ENCODE results near the gene AMN.

Gene AMN

GRCh38 chr14:102947321-102948103 lies 25.0 kb downstream of the AMN start:
- no peak for DNase-seq

DNA sequence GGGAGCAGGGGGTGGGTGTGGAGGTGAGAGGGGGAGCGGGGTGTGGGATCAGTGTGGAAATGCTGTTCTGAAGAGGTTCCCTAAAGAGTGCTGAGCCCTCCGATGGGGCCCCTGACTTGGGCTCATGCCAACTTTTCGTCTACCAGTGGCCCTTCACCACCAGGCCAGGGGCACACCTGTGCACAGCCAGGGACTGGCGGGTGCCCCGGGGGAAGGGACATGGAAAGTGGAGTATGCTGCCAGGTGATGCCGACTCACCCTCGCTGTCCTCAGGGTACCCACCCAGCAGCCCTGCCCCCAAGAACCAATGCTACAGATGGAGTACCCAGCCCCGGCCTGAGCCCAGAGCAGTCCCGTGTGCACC lies 26.2 kb downstream of the AMN start:
- no peak for DNase-seq

- no peak for DNase-seq
These were observed 26.8 kb downstream of the AMN start for GRCh38 chr14:102949062-102949800.

GRCh38 chr14:102949801-102950451 lies 27.5 kb downstream of the AMN start:
- no peak for DNase-seq

- no peak for DNase-seq
These were observed 28.6 kb downstream of the AMN start for GRCh38 chr14:102951034-102951433.

DNA sequence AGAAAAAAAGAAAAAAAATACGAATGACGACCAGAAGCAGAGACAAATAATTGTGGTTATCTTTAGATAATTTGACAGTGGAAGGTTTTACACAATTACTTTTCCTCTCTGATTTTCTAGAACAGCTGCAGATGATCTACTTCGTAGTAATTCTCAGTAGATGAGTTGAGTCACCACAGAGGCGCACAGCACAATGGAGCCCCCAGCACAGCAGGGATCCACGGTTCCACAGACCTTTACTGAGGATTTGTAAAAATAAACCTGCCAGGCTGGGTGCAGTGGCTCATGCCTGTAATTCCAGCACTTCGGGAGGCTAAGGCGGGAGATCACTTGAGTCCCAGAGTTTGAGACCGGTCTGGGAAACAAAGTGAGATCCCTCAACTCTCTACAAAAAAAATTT lies 29.3 kb downstream of the AMN start:
- DNase-seq, result no peak

DNA sequence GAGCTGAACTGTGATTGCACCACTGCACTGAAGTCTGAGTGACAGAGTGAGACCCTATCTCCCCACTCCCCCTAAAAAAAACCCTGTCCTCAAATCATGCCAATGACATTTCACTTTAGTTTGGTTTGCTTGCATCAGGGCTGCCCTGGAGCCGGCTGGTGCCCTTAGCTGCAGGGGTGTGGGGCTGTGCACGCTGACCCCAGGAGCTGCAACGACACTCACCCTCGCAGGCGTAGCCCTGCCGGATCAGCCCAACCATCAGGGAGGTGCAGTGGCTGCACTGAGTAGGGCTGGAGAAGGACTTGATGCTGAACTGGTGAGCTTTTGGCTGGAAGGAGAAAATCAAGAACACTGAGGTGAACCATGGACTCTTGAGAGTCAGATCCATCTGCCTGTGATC lies 29.8 kb downstream of the AMN start:
- DNase-seq, result no peak

GRCh38 chr14:102953100-102953499 lies 30.6 kb downstream of the AMN start:
- no peak for DNase-seq

- DNase-seq, result no peak
These were observed 31.8 kb downstream of the AMN start for GRCh38 chr14:102954081-102954789.

DNA sequence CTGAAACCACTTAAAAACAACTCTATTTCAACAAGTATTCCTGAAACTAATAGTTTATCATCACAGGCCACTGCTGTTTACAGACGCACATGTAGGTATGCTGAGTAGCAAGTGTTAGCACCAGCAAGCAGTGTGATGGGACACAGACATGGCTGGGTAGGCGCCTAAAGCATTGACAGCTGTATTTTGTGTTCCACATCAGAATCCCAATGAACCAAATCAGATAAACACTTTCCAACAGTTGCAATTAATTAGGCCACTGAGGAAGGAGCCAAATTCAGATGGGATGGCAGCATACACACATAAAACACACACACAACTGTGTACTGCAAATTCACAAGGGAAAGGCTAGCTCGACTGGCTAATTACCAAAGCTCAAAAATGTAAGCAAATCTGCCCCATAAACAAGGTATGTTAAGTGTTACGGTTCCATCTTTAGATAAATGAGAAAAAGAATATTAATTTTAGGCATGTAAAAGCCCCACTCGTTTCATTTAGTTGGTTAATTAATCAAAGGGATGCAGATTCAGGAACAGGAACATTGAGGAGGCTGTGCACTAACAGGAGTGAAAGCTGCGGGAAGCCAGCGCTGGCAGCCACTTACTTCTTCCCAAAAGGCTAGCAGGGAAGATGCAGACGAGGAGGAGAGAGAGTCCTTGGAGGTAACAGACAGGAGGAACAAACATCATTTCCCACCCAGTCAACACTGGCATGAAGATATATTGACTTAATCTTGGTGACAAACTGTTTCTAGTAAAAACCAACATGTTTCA lies 33.4 kb downstream of the AMN start:
- no peak for DNase-seq

GRCh38 chr14:102957222-102957621 lies 34.8 kb downstream of the AMN start:
- DNase-seq, result no peak

DNA sequence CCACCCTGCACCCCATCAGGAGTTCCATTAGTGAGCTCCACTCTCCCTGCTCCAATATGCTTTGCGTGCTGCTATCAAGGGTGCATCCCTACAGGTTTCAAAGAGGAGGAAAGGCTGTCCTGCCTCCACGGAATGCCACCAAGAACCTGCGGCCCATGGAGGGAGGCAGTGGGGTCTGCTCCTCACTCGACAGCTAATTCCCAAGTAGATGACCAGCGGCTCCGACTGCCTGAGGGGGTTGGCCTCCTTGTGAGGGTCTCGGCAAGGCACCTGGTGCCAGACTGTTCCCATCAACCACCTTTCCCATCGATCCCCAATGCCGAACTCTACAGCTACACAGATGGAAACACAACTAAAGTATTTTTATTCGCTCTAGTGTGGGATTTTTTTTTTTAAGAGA lies 36.0 kb downstream of the AMN start:
- DNase-seq, result no peak

GRCh38 chr14:102962111-102962627 lies 39.7 kb downstream of the AMN start:
- no peak for DNase-seq

GRCh38 chr14:102964152-102964730 lies 41.8 kb downstream of the AMN start:
- DNase-seq, result no peak

DNA sequence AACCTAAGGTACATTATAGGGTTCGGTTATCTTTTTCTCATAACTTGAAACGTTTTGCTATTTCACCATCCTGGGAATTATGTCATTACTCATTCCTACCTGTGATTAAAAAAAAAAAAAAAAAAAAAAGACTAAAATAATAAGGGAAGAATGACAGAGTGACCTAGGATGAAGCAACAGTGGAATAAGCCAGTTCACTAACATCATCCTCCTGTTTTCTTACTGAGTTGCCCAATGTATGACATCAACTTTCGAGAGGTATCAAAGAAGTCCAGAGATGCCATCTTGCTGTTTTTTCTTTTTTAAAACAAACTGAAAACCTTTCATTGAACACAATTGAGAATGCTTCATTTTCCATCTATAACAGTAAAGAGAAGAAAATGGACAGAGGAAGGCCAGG lies 42.8 kb downstream of the AMN start:
- DNase-seq, result no peak

DNA sequence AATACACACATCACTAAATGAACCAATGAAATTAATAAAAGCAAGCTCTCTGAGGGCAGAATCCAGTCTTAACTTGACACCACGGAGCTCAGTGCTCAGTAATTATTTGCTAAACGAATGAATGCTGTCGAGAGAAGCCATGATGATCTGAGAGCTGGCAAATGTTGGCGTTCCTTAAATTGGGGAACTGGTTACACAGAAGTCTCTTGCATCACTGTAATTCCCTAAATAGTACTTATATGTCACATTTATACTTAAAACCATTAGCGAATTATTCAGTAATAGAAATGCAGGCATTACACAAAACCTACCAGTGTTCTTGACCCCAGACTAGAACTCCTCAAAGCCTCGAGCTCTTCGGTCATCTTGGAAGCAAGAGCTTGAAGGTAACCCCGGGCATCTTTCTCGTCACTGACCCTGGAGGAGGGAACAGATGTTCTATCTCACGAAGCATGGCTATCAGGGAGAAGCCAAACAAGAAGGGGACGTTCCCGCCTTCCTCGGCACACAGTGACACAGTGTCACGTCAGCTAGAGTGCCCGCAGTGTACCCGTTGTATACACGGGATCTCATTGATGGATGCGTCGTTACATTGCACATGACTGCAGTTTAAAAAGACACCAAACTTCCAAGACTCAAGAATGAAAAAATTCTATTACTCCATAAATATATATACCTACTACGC lies 43.6 kb downstream of the AMN start:
- no peak for DNase-seq

DNA sequence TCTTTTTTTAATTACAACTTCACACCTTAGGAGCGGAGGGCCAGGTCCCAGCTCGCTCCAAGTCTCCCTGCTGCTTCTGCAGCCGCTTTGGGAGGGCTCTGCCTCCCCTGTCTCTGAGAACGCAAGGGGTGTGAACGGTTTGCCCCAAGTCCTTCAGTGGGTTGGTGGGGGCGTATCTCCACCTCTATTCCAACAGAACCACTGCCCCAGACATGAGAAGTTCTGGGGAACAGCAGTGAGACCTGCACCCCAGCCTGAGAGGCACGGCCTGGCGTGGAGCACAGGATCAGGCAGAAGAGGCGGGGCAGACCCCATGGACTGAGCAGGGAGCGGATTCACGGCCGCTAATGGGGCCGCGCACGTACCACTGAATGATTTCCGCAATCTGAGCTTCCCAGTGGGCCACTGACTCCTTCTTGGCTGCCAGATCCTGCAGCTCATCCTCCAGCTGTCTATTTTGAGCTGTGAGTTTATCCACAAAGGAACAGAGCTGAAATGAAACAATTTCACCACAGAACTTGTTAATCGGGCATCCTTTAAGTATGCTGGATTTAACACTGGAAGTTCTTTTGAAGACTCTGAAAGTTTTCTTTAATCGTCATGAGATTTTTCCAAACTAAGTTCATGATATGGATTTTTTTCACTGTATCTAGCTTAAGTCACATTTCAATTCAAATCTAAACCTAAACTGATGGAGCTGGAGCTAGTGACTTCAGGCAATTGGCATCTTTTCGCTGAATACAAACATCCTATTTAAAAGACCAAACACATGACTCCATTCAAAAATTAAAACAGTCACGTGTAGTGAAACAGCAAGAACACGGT lies 44.4 kb downstream of the AMN start:
- no peak for DNase-seq

DNA sequence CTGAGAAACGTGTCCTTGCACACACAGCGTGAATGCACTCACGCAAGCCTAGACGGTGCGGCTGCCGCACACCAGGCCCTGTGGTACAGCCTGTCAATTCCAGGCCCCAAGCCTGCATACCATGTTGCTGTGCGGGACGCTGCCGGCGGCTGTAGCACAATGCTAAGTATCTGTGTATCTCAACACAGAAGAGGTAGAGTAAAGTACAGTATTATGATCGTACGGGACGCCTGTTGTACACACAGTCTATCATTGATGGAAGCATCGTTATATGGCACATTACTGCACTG lies 45.0 kb downstream of the AMN start:
- DNase-seq, result no peak

DNA sequence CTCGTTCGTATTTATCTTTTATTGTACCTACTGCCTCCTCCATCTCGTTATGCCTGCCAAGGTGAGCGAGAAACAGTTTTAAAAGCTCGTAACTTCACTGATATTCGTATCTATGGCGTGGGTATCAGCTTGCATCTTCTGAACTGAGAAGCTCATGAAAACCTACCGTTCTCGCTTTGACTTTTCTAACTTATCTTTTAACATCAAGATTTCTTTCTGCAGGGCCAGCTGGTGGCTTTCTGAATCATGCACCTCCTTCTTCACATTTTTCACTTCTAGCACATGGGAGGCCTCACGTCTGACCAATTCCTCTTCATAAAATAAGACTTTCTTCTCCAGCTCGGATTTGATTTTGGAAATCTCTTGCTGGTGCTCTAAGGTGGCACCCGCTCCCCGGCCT lies 45.8 kb downstream of the AMN start:
- no peak for DNase-seq

DNA sequence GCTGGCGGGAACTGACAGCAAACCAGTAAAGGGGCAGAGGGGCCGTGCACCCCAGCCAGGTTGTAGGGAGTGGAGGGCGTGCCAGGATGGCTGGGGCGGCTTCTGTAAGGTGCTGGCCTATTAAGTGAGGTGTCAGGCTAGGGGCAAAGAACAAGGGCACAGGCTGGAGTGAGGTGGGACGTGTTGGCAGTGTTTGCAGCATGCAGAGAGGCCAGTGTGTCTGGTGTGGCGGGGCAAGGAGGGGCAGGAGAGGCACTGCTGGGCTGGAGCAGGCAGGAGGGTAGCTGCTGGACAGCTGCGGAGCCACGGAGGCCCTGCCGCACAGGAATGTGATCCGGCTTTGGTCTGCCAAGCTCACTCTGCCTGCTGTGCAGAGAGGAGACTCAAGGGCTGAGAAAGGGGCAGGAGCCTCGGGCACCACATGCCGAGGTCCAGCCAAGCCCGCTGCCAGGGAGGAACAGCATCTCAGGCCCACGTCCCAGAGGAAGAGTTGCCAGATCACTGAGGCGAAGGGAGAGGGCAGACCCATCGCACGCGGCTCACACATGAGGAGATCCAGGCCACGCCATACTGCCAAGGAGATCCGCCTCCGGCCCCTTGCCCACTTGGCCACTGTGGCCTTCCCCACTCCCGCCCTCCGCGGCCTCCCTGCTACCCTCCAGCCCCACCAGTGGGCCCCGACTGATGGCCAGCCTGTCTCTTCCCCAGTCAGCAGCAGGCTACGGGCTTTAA lies 46.8 kb downstream of the AMN start:
- no peak for DNase-seq
